WTC11 (cell line): Measurements from ENCODE around the gene UMODL1.

Experiments
- CTCF ChIP-seq: fragments of 200-600 bp; IDR thresholded peaks from 2 replicates; pipeline ENCODE4 v1.8.0; 2022; ENCODE audit warnings: antibody characterized with exemption
- SP1 ChIP-seq: sonication (generic); formaldehyde crosslinking; conservative IDR thresholded peaks from 2 replicates; pipeline ENCODE4 v1.8.1; 2022; ENCODE audit warnings: missing genetic modification reagents
- ZNF317 ChIP-seq: sonication (generic); formaldehyde crosslinking; IDR thresholded peaks from 2 replicates; pipeline ENCODE4 v1.8.1; 2023; ENCODE audit warnings: low read depth, mild to moderate bottlenecking, moderate library complexity, missing genetic modification reagents, borderline replicate concordance

GRCh38 chr21:42031816-42032215 lies 39.3 kb upstream of the UMODL1 start:
- TF ChIP-seq ZNF317 (CRISPR knock-in tag) (no peak), CTCF (no peak), SP1 (CRISPR knock-in tag) (no peak)
